Hepatocyte (in vitro differentiated cells): ENCODE results near the gene FGD4. TPM values are rescaled to one million over a fixed set of nuclear protein-coding genes. Genes with fewer than 3 reads are reported as not detected.

Source experiments
- DNase-seq: peaks from one replicate; pipeline ENCODE4 v3.0.0-alpha.2; 2016; ENCODE audit warnings: low spot score
- H2AFZ ChIP-seq: fragments of 200-600 bp; sonication (generic); 2 replicates; pipeline ENCODE4 v1.6.0; 2016; ENCODE audit warnings: antibody characterized with exemption, mild to moderate bottlenecking
- H3K27ac ChIP-seq: fragments of 200-600 bp; sonication (generic); 2 replicates; pipeline ENCODE4 v1.5.1; 2016; ENCODE audit warnings: mild to moderate bottlenecking
- H3K27me3 ChIP-seq: fragments of 200-600 bp; sonication (generic); 2 replicates; pipeline ENCODE4 v1.6.1; 2016
- H3K36me3 ChIP-seq: fragments of 200-600 bp; sonication (generic); replicated peaks from 2 replicates; pipeline ENCODE4 v1.5.1; 2016; ENCODE audit warnings: low read depth; ENCODE audit not compliant: insufficient read depth
- H3K4me1 ChIP-seq: fragments of 200-600 bp; sonication (generic); 2 replicates; pipeline ENCODE4 v1.5.1; 2016; ENCODE audit warnings: mild to moderate bottlenecking, moderate library complexity; ENCODE audit not compliant: insufficient read depth
- H3K4me2 ChIP-seq: fragments of 200-600 bp; sonication (generic); 2 replicates; pipeline ENCODE4 v1.6.0; 2016
- H3K4me3 ChIP-seq: fragments of 200-600 bp; sonication (generic); 2 replicates; pipeline ENCODE4 v1.5.1; 2016; ENCODE audit warnings: mild to moderate bottlenecking
- H3K79me2 ChIP-seq: fragments of 200-600 bp; sonication (generic); 2 replicates; pipeline ENCODE4 v1.6.0; 2017; ENCODE audit warnings: mild to moderate bottlenecking
- H3K9me2 ChIP-seq: fragments of 200-600 bp; sonication (generic); replicated peaks from 2 replicates; pipeline ENCODE4 v1.6.0; 2017; ENCODE audit warnings: mild to moderate bottlenecking; ENCODE audit not compliant: insufficient read depth
- H3K9me3 ChIP-seq: fragments of 200-600 bp; sonication (generic); 2 replicates; pipeline ENCODE4 v1.5.1; 2016; ENCODE audit warnings: low read depth, mild to moderate bottlenecking
- H4K20me1 ChIP-seq: fragments of 200-600 bp; sonication (generic); 2 replicates; pipeline ENCODE4 v1.6.0; 2016; ENCODE audit warnings: mild to moderate bottlenecking; ENCODE audit not compliant: insufficient read depth, poor library complexity, severe bottlenecking
- CTCF ChIP-seq: fragments of 200-600 bp; sonication (generic); IDR thresholded peaks from 2 replicates; pipeline ENCODE4 v1.5.1; 2016; ENCODE audit warnings: antibody characterized with exemption, mild to moderate bottlenecking; ENCODE audit not compliant: poor library complexity
- EZH2 ChIP-seq: fragments of 200-600 bp; sonication (generic); IDR thresholded peaks from 2 replicates; pipeline ENCODE4 v1.6.1; 2016; ENCODE audit warnings: antibody characterized with exemption, mild to moderate bottlenecking, borderline replicate concordance
- EZH2phosphoT487 ChIP-seq: fragments of 200-600 bp; sonication (generic); IDR thresholded peaks from one replicate; pipeline ENCODE4 v1.6.1; 2018; ENCODE audit warnings: antibody characterized with exemption, mild to moderate bottlenecking, low read depth, moderate library complexity; ENCODE audit not compliant: unreplicated experiment, severe bottlenecking
- WGBS: methylation state at CpG from one replicate; pipeline ENCODE4 v1.1.6; 2016; ENCODE audit warnings: low lambda C conversion rate; ENCODE audit errors: missing lambda C conversion rate; 5-methylcytosine and 5-hydroxymethylcytosine counted together
- polyA plus RNA-seq: library from polyadenylated mRNA; unstranded; fragments of >200 nt; fragmentation: Nextera tagmentation; extraction: Ambion mirVana; gene quantifications from 2 replicates; pipeline ENCODE4 v1.2.1, GENCODE V29; 2016
- total RNA-seq: library from RNA; depleted of rRNA; stranded (reverse); fragments of >200 nt; gene quantifications from 2 replicates; pipeline ENCODE4 v1.2.3, GENCODE V29; 2014

FGD4 gene
- total and polyA plus RNA-seq, 2 experiments from 2014 or later = 15.2 to 41.5 TPM

GRCh38 chr12:32617534-32617933 is 218.2 kb downstream of the FGD4 start:
- H2AFZ ChIP-seq = no peak overlapping the region
- H3K36me3 ChIP-seq = no peaks in the 10 kb centered on the region
- no peaks in the 10 kb centered on the region for H3K9me2 ChIP-seq
- H3K27ac ChIP-seq = no peak overlapping the region
- no peak for DNase-seq
- H3K79me2 ChIP-seq = no peaks in the 10 kb centered on the region
- H3K4me3 ChIP-seq = no peak overlapping the region
- no peaks in the 10 kb centered on the region for H3K4me1 ChIP-seq
- H3K9me3 ChIP-seq = no peaks in the 10 kb centered on the region
- TF ChIP-seq EZH2phosphoT487 = no peak
- no peak for TF ChIP-seq CTCF
- no peak for TF ChIP-seq EZH2
- H3K27me3 ChIP-seq = no peaks in the 10 kb centered on the region
- H4K20me1 ChIP-seq = no peaks in the 10 kb centered on the region
- 93% methylated on average over 4 of the region's 4 CpGs for WGBS
- no peak overlapping the region for H3K4me2 ChIP-seq

- H3K36me3 ChIP-seq = no peaks in the 10 kb centered on the region
- H4K20me1 ChIP-seq = no peaks in the 10 kb centered on the region
- H3K27me3 ChIP-seq = no peaks in the 10 kb centered on the region
- no peak overlapping the region for H3K4me3 ChIP-seq
- whole genome bisulfite sequencing = 77% methylated on average over 3 of the region's 3 CpGs
- no peaks in the 10 kb centered on the region for H3K9me2 ChIP-seq
- TF ChIP-seq EZH2 (no peak), EZH2phosphoT487 (no peak), CTCF (no peak)
- H2AFZ ChIP-seq = no peak overlapping the region
- H3K79me2 ChIP-seq = no peaks in the 10 kb centered on the region
- no peaks in the 10 kb centered on the region for H3K9me3 ChIP-seq
- H3K4me1 ChIP-seq = no peaks in the 10 kb centered on the region
- DNase-seq = no peak
- no peak overlapping the region for H3K4me2 ChIP-seq
- no peak overlapping the region for H3K27ac ChIP-seq
These were observed 218.8 kb downstream of the FGD4 start for GRCh38 chr12:32618115-32618514.

- H4K20me1 ChIP-seq = no peaks in the 10 kb centered on the region
- H2AFZ ChIP-seq = no peak overlapping the region
- no peak overlapping the region for H3K4me2 ChIP-seq
- no peak for TF ChIP-seq EZH2phosphoT487
- no peak for TF ChIP-seq CTCF
- no peak for TF ChIP-seq EZH2
- H3K9me2 ChIP-seq = no peaks in the 10 kb centered on the region
- no peak overlapping the region for H3K27ac ChIP-seq
- H3K36me3 ChIP-seq = no peaks in the 10 kb centered on the region
- DNase-seq = no peak
- no peak overlapping the region for H3K4me3 ChIP-seq
- H3K4me1 ChIP-seq = no peaks in the 10 kb centered on the region
- no peaks in the 10 kb centered on the region for H3K9me3 ChIP-seq
- WGBS = 98% methylated on average over 4 of the region's 4 CpGs
- no peaks in the 10 kb centered on the region for H3K79me2 ChIP-seq
- H3K27me3 ChIP-seq = no peaks in the 10 kb centered on the region
These were observed 228.6 kb downstream of the FGD4 start for GRCh38 chr12:32627976-32628375.
